ENCODE measurements around the gene FXR1.

DNA sequence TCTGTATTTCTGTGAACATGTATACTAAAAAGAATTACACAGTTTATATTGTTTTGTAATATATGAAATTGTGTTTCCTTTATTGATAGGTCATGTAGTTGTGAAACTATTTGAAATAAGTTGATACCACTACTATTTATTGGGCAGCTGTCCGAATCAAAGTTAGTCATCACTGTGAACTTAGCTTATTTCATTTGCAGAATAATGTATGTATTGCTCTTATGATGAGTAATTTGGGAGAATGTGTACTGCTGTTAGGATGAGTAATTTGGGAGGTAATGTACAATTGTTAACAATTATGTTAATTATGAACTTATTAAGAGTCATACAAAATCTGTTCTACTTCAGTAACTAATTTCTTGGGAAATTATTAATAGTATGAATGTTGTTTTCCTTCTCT is 22.2 kb downstream of the FXR1 start:
- TF ChIP-seq EP300 (IDR thresholded peaks at IDR 0.05; ENCODE audit: borderline replicate concordance in 1 of 2, control insufficient read depth in 1 of 2, low read depth in 2 of 2, low read length in 2 of 2) = no peak
- TF ChIP-seq, protein P1, sequence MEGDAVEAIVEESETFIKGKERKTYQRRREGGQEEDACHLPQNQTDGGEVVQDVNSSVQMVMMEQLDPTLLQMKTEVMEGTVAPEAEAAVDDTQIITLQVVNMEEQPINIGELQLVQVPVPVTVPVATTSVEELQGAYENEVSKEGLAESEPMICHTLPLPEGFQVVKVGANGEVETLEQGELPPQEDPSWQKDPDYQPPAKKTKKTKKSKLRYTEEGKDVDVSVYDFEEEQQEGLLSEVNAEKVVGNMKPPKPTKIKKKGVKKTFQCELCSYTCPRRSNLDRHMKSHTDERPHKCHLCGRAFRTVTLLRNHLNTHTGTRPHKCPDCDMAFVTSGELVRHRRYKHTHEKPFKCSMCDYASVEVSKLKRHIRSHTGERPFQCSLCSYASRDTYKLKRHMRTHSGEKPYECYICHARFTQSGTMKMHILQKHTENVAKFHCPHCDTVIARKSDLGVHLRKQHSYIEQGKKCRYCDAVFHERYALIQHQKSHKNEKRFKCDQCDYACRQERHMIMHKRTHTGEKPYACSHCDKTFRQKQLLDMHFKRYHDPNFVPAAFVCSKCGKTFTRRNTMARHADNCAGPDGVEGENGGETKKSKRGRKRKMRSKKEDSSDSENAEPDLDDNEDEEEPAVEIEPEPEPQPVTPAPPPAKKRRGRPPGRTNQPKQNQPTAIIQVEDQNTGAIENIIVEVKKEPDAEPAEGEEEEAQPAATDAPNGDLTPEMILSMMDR (IDR thresholded peaks at IDR 0.05 in 2 of 3, conservative IDR thresholded peaks at IDR 0.05 in 1 of 3; ENCODE audit: control insufficient read depth in 2 of 3, extremely low read depth in 1 of 3, insufficient read depth in 1 of 3, low read depth in 3 of 3, low read length in 3 of 3) = no peak
- TF ChIP-seq, protein P2, sequence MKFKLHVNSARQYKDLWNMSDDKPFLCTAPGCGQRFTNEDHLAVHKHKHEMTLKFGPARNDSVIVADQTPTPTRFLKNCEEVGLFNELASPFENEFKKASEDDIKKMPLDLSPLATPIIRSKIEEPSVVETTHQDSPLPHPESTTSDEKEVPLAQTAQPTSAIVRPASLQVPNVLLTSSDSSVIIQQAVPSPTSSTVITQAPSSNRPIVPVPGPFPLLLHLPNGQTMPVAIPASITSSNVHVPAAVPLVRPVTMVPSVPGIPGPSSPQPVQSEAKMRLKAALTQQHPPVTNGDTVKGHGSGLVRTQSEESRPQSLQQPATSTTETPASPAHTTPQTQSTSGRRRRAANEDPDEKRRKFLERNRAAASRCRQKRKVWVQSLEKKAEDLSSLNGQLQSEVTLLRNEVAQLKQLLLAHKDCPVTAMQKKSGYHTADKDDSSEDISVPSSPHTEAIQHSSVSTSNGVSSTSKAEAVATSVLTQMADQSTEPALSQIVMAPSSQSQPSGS (IDR thresholded peaks at IDR 0.05; ENCODE audit: low read length) = no peak
- TF ChIP-seq, protein P3, sequence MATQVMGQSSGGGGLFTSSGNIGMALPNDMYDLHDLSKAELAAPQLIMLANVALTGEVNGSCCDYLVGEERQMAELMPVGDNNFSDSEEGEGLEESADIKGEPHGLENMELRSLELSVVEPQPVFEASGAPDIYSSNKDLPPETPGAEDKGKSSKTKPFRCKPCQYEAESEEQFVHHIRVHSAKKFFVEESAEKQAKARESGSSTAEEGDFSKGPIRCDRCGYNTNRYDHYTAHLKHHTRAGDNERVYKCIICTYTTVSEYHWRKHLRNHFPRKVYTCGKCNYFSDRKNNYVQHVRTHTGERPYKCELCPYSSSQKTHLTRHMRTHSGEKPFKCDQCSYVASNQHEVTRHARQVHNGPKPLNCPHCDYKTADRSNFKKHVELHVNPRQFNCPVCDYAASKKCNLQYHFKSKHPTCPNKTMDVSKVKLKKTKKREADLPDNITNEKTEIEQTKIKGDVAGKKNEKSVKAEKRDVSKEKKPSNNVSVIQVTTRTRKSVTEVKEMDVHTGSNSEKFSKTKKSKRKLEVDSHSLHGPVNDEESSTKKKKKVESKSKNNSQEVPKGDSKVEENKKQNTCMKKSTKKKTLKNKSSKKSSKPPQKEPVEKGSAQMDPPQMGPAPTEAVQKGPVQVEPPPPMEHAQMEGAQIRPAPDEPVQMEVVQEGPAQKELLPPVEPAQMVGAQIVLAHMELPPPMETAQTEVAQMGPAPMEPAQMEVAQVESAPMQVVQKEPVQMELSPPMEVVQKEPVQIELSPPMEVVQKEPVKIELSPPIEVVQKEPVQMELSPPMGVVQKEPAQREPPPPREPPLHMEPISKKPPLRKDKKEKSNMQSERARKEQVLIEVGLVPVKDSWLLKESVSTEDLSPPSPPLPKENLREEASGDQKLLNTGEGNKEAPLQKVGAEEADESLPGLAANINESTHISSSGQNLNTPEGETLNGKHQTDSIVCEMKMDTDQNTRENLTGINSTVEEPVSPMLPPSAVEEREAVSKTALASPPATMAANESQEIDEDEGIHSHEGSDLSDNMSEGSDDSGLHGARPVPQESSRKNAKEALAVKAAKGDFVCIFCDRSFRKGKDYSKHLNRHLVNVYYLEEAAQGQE (IDR thresholded peaks at IDR 0.05; ENCODE audit: low read depth, low read length) = no peak
